RWPE2 (cell line): ENCODE measurements around the gene SEMA6D.

Experiments
- ATAC-seq: fragments of 200-7000 bp; cut with Tn5 transposase; 3 replicates; pipeline ENCODE4 v1.9.1; 2021; ENCODE audit warnings: low read depth
- DNase-seq: peaks from one replicate; pipeline ENCODE4 v3.0.0-alpha.2; 2020; ENCODE audit warnings: low spot score
- H3K27ac ChIP-seq: fragments of 450-650 bp; 2 replicates; pipeline ENCODE4 v1.5.1; 2017; ENCODE audit warnings: mild to moderate bottlenecking; ENCODE audit not compliant: poor library complexity, severe bottlenecking
- H3K27me3 ChIP-seq: fragments of 250-450 bp; sonication (Bioruptor Pico); 2 replicates; pipeline ENCODE4 v1.5.1; 2021; ENCODE audit warnings: mild to moderate bottlenecking, moderate library complexity; ENCODE audit not compliant: insufficient read depth, poor library complexity, severe bottlenecking
- H3K36me3 ChIP-seq: fragments of 250-450 bp; sonication (Bioruptor Pico); 2 replicates; pipeline ENCODE4 v1.5.1; 2020; ENCODE audit warnings: low read depth, mild to moderate bottlenecking, moderate library complexity
- H3K4me1 ChIP-seq: fragments of 250-450 bp; sonication (Bioruptor Pico); 2 replicates; pipeline ENCODE4 v1.5.1; 2021; ENCODE audit warnings: mild to moderate bottlenecking, moderate library complexity; ENCODE audit not compliant: insufficient read depth, poor library complexity, severe bottlenecking
- H3K4me3 ChIP-seq: fragments of 250-450 bp; sonication (Bioruptor Pico); 2 replicates; pipeline ENCODE4 v1.5.1; 2021; ENCODE audit warnings: mild to moderate bottlenecking, moderate library complexity; ENCODE audit not compliant: severe bottlenecking
- H3K9me3 ChIP-seq: fragments of 250-450 bp; sonication (Bioruptor Pico); 2 replicates; pipeline ENCODE4 v1.5.1; 2021; ENCODE audit warnings: mild to moderate bottlenecking, moderate library complexity; ENCODE audit not compliant: severe bottlenecking
- TF ChIP-seq, protein P1 (sequence below): fragments of 450-650 bp; IDR thresholded peaks from one replicate; pipeline ENCODE4 v1.5.1; 2017; ENCODE audit warnings: mild to moderate bottlenecking, moderate library complexity; ENCODE audit not compliant: poor library complexity, severe bottlenecking

SEMA6D gene

DNA sequence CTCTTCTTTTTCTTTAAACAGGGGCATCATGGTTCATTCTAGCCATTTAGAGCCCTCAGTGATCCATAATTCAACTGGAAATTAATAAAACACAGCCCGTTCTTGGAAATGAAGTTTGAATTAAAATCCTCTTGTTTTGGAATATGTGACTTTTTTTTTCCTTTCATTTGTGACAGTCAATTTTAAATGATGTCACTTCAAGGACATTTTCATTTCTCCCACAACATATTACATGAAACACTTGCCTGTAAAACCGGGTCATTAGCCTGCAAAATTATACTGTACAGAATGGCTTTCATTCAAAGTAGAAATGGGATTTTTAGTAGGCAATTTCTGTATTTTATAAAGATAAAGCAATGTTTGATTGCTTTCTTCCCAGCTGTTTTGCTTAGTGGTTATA lies 789 bp upstream of the SEMA6D start:
- DNase-seq, result no peak
- no peak for ATAC-seq
- no peak overlapping the region for H3K27ac ChIP-seq
- H3K9me3 ChIP-seq, result no peaks in the 10 kb centered on the region
- H3K27me3 ChIP-seq, result no peaks in the 10 kb centered on the region
- H3K36me3 ChIP-seq, result no peaks in the 10 kb centered on the region
- no peak overlapping the region for H3K4me3 ChIP-seq
- H3K4me1 ChIP-seq, result peaks cover 2% of the 10 kb centered on the region
- TF ChIP-seq, protein P1, sequence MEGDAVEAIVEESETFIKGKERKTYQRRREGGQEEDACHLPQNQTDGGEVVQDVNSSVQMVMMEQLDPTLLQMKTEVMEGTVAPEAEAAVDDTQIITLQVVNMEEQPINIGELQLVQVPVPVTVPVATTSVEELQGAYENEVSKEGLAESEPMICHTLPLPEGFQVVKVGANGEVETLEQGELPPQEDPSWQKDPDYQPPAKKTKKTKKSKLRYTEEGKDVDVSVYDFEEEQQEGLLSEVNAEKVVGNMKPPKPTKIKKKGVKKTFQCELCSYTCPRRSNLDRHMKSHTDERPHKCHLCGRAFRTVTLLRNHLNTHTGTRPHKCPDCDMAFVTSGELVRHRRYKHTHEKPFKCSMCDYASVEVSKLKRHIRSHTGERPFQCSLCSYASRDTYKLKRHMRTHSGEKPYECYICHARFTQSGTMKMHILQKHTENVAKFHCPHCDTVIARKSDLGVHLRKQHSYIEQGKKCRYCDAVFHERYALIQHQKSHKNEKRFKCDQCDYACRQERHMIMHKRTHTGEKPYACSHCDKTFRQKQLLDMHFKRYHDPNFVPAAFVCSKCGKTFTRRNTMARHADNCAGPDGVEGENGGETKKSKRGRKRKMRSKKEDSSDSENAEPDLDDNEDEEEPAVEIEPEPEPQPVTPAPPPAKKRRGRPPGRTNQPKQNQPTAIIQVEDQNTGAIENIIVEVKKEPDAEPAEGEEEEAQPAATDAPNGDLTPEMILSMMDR, result no peak

DNA sequence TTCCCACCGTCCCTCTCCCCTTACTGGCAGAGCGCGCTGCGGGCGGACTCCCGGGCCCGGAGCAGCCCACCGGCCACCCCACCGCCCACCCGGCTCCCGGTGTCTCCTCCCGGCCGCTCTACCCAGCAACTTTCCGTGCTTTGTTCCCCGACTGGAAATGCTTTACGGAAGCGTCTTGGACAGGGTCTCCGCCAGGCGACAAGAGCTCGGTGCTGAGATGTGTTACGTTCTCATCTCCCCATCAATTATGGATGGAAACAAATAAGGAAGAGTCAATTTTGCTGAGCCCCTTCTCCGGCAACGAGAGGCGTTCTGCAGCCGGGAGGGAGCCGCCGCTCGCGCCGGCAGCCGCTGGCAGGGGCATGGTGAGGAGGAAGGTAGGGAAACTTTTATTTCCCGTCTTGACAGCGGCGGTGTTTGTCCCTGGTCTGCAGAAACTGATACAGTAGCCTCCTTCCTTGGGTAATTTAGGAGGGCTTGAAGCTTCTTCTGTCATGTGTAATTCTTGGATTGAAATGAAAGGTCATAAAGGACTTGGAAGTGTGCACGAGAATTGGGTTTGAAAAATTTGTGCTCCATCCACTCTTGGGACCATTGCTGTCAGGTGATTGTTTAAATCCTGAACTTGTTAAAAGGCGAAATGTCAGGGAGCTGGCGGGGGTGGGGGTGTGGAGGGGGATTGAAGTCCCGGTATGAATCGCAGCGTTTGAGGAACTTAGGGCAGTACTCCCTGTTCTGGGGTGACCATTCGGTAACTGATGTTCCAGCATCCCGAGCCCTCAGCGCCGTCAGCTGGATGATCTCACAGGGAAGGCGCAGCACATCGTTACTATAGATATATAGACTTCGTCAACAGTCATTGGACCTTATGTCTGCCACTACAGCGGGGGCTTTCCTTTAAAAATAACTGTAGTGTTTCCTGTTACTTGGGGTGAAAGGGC lies 1.5 kb downstream of the SEMA6D start:
- H3K27me3 ChIP-seq, result no peaks in the 10 kb centered on the region
- TF ChIP-seq, protein P1, result no peak
- peak overlapping the region; percentile 47 for H3K4me3 ChIP-seq
- peak; percentile 9 for ATAC-seq
- H3K4me1 ChIP-seq, result peaks cover 2% of the 10 kb centered on the region
- no peaks in the 10 kb centered on the region for H3K36me3 ChIP-seq
- H3K9me3 ChIP-seq, result no peaks in the 10 kb centered on the region
- H3K27ac ChIP-seq, result no peak overlapping the region
- DNase-seq, result no peak

DNA sequence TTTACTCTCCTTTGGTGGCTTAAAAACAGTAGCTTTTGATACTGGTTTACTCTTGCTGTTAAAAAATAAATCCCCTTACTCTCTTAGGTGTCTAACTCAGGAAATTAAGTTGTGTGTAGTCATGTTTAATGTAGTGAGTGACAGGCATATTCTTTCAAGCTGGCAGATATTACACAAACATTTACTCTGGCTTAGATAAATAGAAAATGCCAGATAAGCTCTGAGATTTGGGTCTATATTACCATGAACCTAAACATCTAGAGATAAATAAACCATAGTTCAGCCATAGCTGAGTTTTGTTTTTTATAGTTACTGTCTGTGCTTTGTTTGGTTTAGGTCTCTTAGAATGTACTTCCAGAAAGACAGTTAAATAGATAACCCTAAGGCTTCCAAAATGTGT lies 2.4 kb downstream of the SEMA6D start:
- no peaks in the 10 kb centered on the region for H3K9me3 ChIP-seq
- H3K4me1 ChIP-seq, result peaks cover 2% of the 10 kb centered on the region
- TF ChIP-seq, protein P1, result no peak
- H3K36me3 ChIP-seq, result no peaks in the 10 kb centered on the region
- H3K4me3 ChIP-seq, result no peak overlapping the region
- DNase-seq (no peak), ATAC-seq (no peak)
- H3K27me3 ChIP-seq, result no peaks in the 10 kb centered on the region
- H3K27ac ChIP-seq, result no peak overlapping the region

DNA sequence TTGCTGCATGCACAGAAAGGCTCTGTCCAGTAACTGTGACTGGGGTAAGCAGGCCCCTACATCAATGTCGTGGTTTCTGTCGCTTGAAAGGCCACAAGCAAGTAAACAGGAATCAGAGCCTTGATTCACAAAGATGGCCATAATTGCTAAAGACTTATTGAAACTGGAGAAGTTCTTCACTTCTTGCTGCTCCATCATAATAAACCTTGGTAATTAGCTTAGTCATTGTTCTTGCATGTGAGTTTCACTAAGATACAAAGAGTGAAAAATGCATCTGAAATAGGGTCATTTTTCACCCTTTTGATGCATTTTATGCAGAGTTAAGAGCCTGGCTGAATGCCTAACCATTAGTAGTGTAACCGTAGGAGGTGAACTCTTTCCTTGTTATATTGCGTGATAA lies 3.2 kb downstream of the SEMA6D start:
- Histone ChIP-seq H3K36me3 (no peaks in the 10 kb centered on the region), H3K4me1 (peaks cover 2% of the 10 kb centered on the region), H3K9me3 (no peaks in the 10 kb centered on the region), H3K27me3 (no peaks in the 10 kb centered on the region), H3K4me3 (no peak overlapping the region), H3K27ac (no peak overlapping the region)
- TF ChIP-seq, protein P1, result no peak
- ATAC-seq, result no peak
- no peak for DNase-seq

DNA sequence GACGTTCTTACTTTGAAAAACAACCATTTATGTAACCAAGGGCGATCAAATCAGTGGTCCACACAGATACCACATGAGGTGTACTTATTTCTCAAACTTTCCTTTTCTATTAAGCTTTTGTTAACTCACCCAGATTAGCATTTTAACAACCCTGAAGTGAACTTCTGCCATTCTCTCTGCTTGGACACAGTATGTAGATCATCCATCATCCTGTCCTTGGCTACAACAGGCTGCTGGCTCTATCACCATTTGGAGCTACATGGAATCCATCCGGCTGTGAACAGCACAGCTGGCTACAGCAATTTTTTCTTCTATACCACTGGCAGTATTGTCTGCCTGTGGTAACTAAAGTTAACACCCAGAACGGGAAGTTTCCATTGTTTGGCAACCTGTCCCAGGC lies 4.4 kb downstream of the SEMA6D start:
- Histone ChIP-seq H3K9me3 (no peaks in the 10 kb centered on the region), H3K27ac (no peak overlapping the region), H3K36me3 (no peaks in the 10 kb centered on the region), H3K27me3 (no peaks in the 10 kb centered on the region), H3K4me1 (no peaks in the 10 kb centered on the region), H3K4me3 (no peak overlapping the region)
- no peak for ATAC-seq
- DNase-seq, result no peak
- TF ChIP-seq, protein P1, result no peak
